Activated T-cell treated with anti-CD3 and anti-CD28 coated beads for 24 hours (primary cell): Measurements from ENCODE around the gene TMC4.
"Not testable (repeated sequence)": the region's sequence is repeated elsewhere in the genome, so short reads cannot be mapped to it uniquely, and the experiment has no call there.

ENCODE experiments used
- DNase-seq: peaks from one replicate; pipeline ENCODE4 v3.0.0-alpha.2; 2020; ENCODE audit warnings: low read depth

The TMC4 gene

DNA sequence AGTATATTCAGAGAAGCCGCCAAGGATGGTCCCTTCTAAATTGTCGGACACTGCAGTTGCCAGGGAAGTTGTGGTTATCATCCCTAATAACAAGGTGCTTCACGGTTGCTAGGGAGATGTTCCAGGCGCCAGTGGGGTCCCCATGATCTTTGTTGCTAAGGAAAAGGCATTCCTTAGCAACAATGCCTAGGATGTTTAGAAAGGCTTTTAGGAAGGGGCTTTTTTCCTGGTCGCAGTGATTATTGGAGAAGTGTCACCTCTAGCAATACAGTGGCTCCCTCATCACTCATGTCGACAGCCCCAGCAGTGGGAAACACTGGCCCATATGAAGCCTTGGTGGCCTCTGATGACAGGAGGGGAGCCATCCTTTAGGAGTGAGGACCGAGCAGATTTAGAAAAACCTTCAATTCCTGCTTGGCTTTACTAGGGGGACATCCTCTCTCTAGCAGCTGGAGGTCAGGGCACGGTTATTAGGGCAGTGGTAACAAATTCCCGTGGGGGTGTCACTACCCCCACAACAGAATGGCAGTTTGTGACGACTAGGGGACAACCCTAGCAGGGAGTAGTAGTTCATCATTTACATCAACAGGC lies 6.4 kb upstream of the TMC4 start:
- no peak for DNase-seq

DNA sequence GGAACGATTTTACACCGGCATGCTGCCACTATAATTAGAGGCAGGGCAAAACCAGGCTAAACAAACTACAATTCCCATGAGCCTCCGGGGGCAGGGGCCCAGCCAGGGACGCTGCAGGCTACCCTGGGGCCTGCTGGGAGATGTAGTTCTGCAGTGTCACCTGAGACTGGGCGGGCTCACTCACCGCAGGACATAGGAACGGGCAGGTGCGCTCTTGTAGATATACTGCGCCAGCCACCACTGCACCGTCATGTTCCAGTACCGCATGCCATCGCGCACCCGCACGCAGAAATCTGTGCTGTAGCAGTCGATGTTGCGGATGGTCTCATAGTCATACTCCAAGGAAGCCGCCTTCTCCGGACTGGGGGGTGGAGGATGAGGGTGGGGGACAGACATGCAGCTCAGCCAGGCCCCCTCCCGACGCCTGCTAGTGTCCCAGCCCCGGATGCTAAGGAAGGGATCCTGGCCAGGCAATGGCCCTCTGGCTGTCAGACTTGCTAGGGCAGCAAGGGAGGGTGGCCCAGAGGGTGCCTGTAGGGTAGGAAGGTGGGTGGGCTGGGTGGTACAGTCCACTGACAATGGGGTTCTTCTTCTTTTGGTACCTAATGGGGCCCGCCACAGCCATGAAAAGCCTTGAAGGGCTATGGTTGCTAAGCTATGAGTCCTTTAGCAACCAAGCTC lies 5.8 kb upstream of the TMC4 start:
- no peak for DNase-seq

DNA sequence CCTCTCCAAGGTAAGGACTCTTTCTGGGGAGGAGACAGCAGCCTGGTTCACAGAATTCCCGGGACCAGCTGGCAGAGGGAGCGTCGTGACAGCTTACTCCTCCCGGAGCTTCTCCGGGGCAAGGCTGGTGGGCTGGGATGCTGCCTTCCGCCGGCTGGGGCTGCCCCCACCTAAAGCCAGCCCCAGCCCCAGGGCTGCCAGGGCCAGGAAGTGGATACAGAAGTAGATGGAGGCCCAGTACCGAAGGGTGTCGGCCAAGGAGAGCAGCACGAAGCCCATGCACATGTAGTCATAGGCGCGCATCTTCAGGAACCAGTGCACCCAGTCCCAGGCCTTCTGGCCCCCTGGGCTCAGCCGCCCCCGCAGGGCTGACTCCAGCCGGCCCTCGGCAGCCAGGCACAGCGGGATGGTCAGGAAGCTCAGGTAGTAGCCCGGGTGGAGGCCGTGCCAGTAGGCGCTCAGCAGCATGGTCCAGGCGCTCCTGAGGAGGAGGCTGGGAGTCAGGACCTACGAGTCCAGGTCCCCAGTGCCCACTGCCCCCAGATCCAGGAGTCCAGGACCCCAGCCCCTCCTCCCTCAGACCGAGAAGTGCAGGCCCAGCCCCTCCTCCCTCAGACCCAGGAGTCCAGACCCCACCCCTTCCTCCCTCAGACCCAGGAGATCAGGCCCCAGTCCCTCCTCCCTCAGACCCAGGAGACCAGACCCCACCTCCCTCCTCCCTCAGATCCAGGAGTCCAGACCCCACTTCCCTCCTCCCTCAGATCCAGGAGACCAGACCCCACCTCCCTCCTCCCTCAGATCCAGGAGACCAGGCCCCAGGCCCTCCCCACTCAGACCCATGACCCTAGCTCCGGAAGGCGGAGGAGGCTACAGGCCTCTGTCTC lies 1.2 kb upstream of the TMC4 start:
- no peak for DNase-seq

DNA sequence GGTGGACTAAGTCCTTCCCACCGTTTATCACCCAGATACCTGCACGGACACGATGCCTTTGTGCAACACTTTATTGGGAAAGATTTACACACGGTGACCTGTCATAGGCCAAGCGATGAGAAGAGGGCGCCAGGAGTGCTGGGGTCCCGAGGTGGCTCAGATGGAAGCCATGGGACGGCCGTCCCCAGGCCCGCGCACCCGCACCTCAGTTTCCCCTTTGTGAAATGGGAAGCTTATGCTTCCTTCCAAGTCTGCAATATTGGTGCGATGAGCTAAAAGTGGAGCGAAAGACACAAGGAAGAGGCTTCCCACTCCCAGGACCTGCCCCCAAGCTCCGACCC lies 369 bp upstream of the TMC4 start:
- DNase-seq = no peak

DNA sequence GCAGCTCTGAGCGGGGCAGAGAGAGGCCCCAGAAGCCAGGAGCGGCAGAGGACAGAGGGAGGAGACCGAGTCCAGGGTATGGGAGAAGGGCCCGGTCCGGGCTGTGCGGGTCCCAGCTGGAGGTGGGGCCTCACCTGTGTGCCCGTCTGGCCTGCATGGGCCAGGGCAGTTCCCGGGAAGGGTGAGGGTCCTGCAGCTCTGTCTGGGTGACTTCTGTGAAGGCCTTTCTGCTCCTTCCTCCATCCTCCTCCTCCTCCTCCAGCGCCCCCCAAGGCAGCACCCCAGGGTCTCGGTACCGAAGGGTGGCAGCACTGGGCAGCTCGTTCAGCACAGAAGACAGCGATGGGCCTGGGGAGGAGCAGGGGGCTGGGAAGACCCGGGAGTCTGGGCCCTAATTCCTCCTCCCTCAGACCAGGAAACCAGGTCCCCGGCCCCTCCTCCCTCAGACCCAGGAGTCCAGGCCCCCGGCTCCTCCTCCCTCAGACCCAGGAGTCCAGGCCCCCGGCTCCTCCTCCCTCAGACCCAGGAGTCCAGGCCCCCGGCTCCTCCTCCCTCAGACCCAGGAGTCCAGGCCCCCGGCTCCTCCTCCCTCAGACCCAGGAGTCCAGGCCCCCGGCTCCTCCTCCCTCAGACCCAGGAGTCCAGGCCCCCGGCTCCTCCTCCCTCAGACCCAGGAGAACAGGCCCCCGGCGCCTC lies 1.1 kb downstream of the TMC4 start:
- DNase-seq = not testable (repeated sequence)

DNA sequence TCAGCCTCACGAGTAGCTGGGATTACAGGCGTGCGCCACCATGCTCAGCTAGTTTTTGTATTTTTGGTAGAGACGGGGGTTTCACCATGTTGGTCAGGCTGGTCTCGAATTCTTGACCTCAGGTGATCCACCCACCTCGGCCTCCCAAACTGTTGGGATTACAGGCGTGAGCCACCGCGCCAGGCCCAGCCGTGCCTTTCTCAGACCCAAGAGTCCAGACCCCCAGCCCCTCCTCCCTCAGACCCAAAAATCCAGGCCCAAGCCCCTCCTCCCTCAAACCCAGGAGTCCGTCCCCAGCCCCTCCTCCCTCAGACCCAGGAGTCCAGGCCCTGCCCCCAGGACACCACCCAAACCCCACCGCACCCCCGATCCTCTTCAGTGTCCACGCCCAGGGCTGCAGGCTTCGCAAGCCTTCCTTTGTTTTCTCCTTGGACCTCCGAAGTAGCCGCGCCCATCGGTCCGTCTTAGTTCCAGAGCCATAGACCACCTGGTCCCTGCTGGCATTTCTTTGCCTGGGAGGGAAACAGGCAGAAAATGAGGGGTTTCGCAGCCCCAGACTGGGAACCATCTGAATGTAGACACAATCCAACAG lies 3.7 kb downstream of the TMC4 start:
- DNase-seq = no peak

DNA sequence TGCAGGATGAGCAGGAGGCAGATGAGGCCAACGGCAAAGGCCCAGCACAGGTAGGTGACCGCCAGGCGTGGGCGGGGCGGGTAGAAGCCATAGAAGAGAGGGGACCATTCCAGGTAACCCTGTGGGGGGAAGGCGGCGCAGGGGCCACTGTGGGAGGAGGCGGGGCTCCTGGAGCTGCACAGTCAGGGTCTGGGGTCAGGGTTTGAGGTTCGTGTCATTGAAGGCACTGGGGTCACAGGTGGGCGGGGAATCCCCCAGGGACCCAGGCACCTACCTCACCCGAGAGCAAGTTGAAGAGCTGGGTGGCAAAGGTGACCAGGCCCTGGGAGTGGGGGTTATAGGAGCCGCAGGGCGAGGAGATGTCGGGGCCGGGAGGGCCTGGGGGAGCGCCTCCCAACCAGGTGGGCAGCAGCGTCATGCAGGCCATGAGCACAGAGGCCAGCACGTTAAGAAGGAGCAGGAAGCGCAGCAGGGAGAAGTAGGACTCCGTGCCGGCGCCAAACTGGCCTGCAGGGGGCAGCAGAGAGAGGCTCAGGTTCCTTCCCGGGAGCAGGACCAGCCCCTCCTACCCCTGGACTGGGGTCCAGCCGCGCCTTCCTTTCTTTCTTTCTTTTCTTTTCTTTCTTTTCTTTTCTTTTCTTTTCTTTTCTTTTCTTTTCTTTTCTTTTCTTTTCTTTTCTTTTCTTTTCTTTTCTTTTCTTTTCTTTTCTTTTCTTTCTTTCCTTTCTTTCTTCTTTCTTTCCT lies 4.6 kb downstream of the TMC4 start:
- DNase-seq = peak; percentile 81

DNA sequence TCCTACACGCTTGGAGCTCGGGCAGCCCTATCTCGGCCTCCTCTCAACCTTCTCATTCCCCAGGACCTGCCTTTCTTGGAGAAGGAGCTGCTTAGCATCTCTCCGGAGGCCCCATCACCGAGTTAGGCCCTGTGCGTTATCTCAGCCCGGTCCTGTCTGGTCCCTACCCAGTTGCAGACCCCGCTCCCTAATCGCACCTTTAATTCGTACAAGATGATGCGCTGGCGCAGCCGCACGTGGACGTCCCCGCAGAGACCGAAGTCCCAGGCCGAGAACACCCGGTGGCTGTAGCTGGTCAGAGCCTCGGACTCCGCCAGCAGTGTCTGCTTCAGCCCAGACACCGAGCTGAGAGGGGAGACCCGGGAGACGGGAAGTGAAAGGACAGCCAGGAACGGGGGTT lies 7.7 kb downstream of the TMC4 start:
- DNase-seq = no peak

DNA sequence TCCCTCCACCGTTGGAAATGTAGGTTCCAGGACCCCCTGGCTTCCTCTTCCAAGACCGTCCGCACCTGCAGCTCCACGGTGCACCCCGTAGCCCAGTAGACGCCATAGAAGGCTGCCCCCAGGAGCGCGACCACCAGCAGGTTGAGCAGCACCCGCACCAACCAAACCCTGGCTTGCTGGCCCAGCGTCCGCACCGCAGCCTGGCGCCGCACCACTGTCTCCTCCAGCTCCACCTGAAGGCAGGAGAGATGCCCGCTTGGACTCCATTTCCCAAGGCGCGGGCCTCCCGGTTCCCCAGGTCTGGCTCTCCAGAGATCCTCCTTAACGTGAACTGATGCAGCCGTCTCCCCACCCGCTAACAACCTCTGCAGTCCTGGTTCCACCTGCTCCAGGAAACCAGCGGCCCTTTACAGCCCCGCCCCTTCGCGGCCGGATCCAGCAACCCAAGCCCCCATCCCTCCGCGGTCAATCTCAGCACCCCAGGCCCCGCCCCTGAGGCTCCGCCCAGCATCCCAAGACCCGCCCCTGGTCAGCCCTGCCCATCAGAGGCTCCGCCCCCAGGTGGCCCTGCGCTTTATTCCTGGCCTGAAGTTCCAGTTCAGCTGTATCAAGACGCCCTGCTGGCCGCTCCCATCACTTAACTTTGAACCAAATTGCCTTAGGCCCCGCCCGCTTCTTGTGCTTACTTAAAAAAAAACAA lies 8.4 kb downstream of the TMC4 start:
- peak; percentile 38 for DNase-seq

DNA sequence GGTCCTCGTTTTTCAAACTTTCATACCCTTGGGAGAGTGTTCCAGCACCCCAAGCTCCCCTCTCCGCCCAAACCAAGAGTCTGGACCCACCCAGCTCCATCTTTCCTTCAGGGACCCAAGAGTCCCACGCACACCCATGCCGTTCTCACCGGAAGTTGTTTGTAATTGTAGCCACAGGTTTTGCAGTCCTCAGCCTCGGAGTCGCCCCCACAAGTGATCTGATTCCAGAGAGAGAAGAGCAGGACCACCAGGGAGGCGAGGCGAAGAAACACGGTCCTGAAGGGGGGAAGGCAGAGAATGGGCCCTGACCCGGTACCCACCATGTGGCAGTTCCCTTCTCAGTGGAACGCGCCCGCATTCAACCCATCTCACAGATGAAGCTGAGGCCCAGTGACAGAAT lies 10.1 kb downstream of the TMC4 start:
- DNase-seq = no peak

DNA sequence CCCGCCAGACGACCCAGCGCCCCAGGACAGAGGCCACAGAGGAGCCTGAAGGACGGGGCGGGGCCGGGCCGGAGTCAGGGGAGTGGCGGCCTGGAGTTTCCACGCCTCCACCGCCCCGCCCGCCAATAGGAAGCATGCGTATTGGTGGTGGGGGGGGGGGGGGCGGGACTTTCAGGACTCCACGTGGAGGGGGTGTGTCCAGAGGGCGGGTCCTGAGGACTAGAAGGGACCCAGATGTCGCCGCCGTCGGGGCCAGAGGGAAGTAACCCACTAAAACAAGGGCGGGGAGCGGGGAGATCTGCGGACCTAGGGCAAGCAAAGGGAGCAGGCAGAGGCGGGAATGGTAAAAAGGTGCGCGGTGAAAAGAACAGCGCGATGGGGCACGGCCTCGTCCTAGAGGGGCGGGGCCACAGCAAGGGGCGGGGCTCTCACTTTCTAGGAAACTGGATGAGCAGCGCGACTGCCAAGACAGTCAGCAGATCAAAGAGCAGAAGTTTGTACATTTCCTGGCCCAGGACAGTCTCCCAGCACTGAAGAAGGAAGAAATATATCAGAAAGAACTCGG lies 10.6 kb downstream of the TMC4 start:
- peak; percentile 71 for DNase-seq

DNA sequence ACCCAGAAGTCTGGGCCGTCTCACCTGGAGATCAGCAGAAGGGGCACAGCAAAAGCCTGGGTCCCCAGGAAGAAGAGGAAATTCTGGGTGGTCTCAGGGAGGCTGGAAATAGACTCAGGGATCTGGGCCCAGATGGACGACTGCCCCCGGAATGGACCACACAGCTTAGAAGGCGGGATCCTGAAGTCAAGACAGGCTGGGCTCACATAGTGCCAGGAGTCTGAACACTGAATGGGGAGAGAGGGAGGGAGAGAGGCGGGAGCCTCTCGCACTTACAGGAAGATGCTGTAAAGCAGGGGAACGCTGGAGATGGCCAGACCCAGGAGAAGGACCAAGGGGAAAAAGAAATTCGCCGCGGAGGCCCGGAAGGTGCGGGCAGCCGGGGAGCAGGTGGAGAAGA lies 12.1 kb downstream of the TMC4 start:
- no peak for DNase-seq

DNA sequence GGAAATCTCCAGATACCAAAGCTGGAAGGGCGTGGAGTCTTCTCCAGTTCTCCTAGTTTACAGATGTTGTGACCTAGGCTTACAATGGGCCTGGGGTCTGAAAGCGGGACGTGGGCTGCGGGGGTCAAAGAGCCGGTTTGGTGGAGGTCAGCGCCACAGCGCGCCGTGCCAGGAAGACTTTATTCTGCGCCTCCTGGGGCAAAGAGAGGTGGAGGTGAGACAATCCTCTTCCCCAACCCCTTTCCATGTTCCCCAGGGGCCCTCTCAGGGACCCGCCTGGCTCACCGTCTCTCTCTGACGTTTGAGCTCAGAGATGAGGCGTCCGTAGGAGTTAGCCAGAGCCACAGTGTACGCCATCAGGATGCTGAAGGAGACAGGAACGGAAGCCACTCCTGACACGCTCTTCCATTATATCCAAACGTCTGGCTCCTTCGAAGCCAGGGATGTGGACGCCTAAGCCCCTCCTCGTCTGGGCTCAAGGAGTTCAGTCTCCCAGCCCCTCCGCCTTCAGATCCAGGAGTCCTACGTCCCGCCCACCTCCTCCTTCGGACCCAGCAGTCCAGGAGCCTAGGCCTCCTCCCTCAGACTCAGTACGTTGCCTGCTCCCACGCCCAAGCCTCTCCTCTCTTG lies 12.7 kb downstream of the TMC4 start:
- no peak for DNase-seq

DNA sequence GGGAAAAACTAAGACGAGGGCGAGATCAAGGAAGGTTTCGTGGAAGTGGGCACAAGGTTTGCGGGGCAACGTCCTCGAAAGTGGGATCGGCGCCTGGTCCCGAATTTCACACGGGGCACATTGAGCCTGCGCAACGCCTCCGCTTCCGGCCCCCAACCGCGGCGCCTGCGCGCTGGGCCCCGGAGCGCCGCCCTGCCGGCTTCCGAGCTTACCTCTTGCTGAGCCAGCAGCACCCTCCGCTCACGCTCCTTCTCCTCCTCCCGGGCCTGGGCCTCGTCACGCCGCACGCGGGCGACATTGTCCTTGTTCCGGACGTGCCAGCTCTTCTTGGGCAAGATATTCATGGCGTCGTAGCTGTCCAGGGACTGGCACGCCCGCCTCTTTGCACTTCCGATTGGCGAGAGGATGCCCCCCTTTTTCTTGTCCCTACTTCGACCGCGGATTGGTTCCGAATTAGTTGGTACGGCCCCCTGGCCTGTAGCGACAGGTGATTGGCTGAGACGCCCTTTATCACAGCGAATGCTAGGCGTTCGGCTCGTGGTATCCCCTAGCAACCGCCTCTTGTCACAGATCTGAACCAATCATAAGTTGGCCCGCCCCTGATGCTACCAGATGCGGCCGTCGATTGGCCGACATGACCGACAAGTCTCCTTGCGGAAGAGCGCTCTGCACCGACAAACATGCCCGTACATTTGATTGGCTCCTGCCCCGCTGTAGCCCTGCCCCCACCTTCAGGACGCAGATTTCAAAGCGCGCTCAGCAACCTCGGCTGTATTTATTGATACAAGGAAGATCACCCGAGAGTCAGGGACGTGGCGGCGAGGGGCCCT lies 13.4 kb downstream of the TMC4 start, which contains the start of gene LENG1:
TSS of gene LENG1 (minus strand) at position 370 of the 830 bp plus-strand sequence. CDS start at position 344, 26 bp downstream.
- peak; percentile 99 for DNase-seq

DNA sequence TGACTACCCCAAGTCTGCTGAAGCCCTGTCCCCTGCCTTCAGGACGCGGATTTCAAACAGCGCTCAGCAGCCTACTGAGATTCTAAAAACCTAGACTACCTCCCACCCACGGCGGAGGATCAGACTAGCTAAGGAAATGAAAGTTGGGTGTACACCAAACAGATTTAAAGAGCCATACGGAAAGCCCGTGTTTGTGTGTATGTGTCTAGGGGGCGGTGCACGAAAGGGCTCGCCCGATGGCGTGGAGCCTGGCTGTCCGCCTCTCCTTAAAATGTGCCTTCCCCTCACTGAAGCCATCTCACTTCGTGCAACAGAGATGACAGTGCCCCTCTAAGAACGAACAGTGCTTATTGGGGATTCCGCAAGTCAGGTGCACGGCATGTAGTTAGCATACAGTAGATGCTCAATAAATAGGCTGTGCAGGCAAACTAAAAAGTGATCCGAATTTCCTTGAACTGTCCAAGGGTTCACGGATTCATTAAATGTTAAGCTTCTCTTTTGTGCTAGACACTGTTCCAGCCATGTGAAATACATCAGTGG lies 14.1 kb downstream of the TMC4 start:
- peak; percentile 11 for DNase-seq

DNA sequence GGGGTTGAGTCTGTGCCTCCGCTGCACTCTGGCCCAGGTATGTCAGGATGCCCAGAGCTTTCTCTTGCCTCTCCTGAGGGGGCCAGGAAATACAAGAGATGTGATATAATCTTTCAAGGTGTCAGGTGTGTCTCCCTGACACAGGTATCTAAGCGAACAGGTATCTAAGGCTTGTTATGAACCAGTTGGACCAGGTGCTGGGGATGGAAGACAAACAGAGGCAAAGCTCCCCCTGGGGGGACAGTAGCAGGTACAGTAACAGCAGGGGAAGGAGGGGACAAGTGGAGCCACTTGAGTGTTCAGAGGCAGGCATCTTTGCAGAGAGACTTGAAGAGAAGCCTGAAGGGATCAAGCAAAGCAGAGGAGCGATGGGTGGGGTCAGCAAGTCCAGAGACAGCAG lies 16.0 kb downstream of the TMC4 start:
- DNase-seq = no peak

DNA sequence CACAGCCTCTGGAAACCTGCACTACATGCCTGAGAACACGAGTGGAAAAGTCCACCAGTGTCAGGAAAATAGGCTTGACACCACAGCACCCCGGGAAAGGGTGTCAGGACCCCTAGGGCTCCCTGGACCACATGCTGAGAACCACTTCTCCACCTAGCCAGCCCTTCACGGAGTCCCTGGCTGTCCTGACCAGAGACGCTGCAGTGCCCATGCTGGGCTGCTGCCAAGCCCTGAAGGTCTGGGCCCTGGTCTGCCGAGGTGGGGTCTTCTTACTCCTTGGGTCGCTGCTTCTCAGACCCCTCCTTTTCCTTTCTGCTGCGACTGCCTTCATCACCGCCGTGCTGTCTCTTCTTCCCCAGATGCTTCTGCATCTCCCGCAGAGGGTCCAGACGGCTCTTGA lies 16.5 kb downstream of the TMC4 start:
- no peak for DNase-seq

DNA sequence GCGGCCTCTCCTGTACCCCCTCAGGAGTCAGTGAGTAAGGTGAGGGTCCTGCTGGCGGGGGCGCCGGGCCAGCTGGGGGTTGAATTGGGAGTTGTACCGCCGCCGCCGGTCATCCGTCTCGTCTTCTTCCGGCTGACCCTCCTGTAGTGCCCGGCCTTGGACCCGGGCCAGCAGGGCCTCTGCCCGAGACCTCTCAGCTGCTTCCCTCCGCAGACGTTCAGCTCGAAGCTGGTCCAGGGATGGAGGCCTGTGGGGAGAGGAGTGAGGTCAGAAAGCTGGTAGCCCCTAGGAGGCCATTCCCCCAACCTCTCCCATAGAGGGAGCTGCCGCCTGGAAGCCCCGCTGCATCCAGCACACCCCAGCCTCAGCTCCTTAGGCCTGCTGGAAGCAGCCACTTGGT lies 17.3 kb downstream of the TMC4 start:
- no peak for DNase-seq
